WTC11 (cell line): Measurements from ENCODE around the gene FYCO1. TPM values are rescaled to one million over a fixed set of nuclear protein-coding genes. Genes with fewer than 3 reads are reported as not detected.

ENCODE experiments used
- ATAC-seq: fragments of 200-7000 bp; cut with Tn5 transposase; 2 replicates; pipeline ENCODE4 v1.10.0; 2021; ENCODE audit warnings: mild to moderate bottlenecking, moderate library complexity
- CTCF ChIA-PET: fragments of 300-600 bp; sonication (Branson Sonifier 250); formaldehyde crosslinking; loops from one replicate; lab custom pipeline; 2021; ENCODE audit warnings: antibody characterized with exemption; lab: Charles Lee
- POLR2A ChIA-PET: fragments of 350-600 bp; sonication (Branson Sonifier 250); formaldehyde crosslinking; loops from one replicate; lab custom pipeline; 2021; ENCODE audit warnings: antibody characterized with exemption; lab: Charles Lee
- DNase-seq: peaks from one replicate; pipeline ENCODE4 v3.0.0; 2021; ENCODE audit warnings: low spot score
- H3K27ac Mint-ChIP-seq: 2 replicates; pipeline ENCODE4 v1.8.0; 2021; ENCODE audit warnings: mixed read lengths
- H3K27me3 Mint-ChIP-seq: 2 replicates; pipeline ENCODE4 v1.8.0; 2021; ENCODE audit warnings: low read depth, mild to moderate bottlenecking, moderate library complexity, mixed read lengths
- H3K36me3 Mint-ChIP-seq: 2 replicates; pipeline ENCODE4 v1.8.0; 2021; ENCODE audit warnings: mixed read lengths
- H3K4me1 Mint-ChIP-seq: 2 replicates; pipeline ENCODE4 v1.8.0; 2022; ENCODE audit warnings: mixed read lengths
- H3K4me3 Mint-ChIP-seq: 2 replicates; pipeline ENCODE4 v1.8.0; 2021; ENCODE audit warnings: mild to moderate bottlenecking, moderate library complexity, mixed read lengths
- H3K9me3 Mint-ChIP-seq: 2 replicates; pipeline ENCODE4 v1.8.0; 2021; ENCODE audit warnings: mixed read lengths
- ARID4B ChIP-seq: sonication (generic); formaldehyde crosslinking; IDR thresholded peaks from 2 replicates; pipeline ENCODE4 v1.8.0; 2023; ENCODE audit warnings: missing genetic modification reagents, mild to moderate bottlenecking, borderline replicate concordance
- ATF6 ChIP-seq: sonication (generic); formaldehyde crosslinking; IDR thresholded peaks from 2 replicates; pipeline ENCODE4 v1.8.1; 2023; ENCODE audit warnings: mild to moderate bottlenecking, missing genetic modification reagents
- CDX4 ChIP-seq: fragments of 250-450 bp; sonication (Bioruptor Pico); IDR thresholded peaks from 2 replicates; pipeline ENCODE4 v1.9.0; 2021; ENCODE audit warnings: moderate library complexity, mild to moderate bottlenecking, inconsistent platforms, borderline replicate concordance
- CREB1 ChIP-seq: sonication (generic); formaldehyde crosslinking; IDR thresholded peaks from 2 replicates; pipeline ENCODE4 v1.8.0; 2023; ENCODE audit warnings: mild to moderate bottlenecking, missing genetic modification reagents
- EMX1 ChIP-seq: fragments of 250-450 bp; sonication (Bioruptor Pico); IDR thresholded peaks from 2 replicates; pipeline ENCODE4 v1.8.0; 2021; ENCODE audit warnings: mild to moderate bottlenecking
- ESRRA ChIP-seq: sonication (generic); formaldehyde crosslinking; IDR thresholded peaks from 2 replicates; pipeline ENCODE4 v1.8.1; 2022; ENCODE audit warnings: mild to moderate bottlenecking, missing genetic modification reagents, borderline replicate concordance
- FOXP1 ChIP-seq: sonication (generic); formaldehyde crosslinking; IDR thresholded peaks from 2 replicates; pipeline ENCODE4 v1.8.0; 2022; ENCODE audit warnings: missing genetic modification reagents, mild to moderate bottlenecking, moderate library complexity, borderline replicate concordance
- HMGXB4 ChIP-seq: sonication (generic); formaldehyde crosslinking; IDR thresholded peaks from 2 replicates; pipeline ENCODE4 v1.8.1; 2023; ENCODE audit warnings: mild to moderate bottlenecking, moderate library complexity, missing genetic modification reagents
- NFATC4 ChIP-seq: fragments of 250-450 bp; sonication (Bioruptor Pico); IDR thresholded peaks from 2 replicates; pipeline ENCODE4 v1.9.0; 2021; ENCODE audit warnings: mild to moderate bottlenecking
- PREB ChIP-seq: sonication (generic); formaldehyde crosslinking; IDR thresholded peaks from 2 replicates; pipeline ENCODE4 v1.8.1; 2022; ENCODE audit warnings: mild to moderate bottlenecking, missing genetic modification reagents, moderate library complexity, borderline replicate concordance
- SP1 ChIP-seq: sonication (generic); formaldehyde crosslinking; conservative IDR thresholded peaks from 2 replicates; pipeline ENCODE4 v1.8.1; 2022; ENCODE audit warnings: missing genetic modification reagents
- TEAD4 ChIP-seq: sonication (generic); formaldehyde crosslinking; IDR thresholded peaks from 2 replicates; pipeline ENCODE4 v1.8.0; 2022; ENCODE audit warnings: mild to moderate bottlenecking, missing genetic modification reagents
- TP53 ChIP-seq: sonication (generic); formaldehyde crosslinking; IDR thresholded peaks from 2 replicates; pipeline ENCODE4 v1.8.1; 2023; ENCODE audit warnings: mild to moderate bottlenecking, missing genetic modification reagents
- USF1 ChIP-seq: sonication (generic); formaldehyde crosslinking; IDR thresholded peaks from 2 replicates; pipeline ENCODE4 v1.8.0; 2022; ENCODE audit warnings: mild to moderate bottlenecking, missing genetic modification reagents
- ZNF138 ChIP-seq: sonication (generic); formaldehyde crosslinking; conservative IDR thresholded peaks from 2 replicates; pipeline ENCODE4 v1.8.1; 2022; ENCODE audit warnings: mild to moderate bottlenecking, moderate library complexity, missing genetic modification reagents
- ZNF232 ChIP-seq: sonication (generic); formaldehyde crosslinking; IDR thresholded peaks from 2 replicates; pipeline ENCODE4 v1.8.0; 2022; ENCODE audit warnings: mild to moderate bottlenecking, missing genetic modification reagents
- ZNF263 ChIP-seq: sonication (generic); formaldehyde crosslinking; IDR thresholded peaks from 2 replicates; pipeline ENCODE4 v1.8.1; 2022; ENCODE audit warnings: low read depth, mild to moderate bottlenecking, moderate library complexity, missing genetic modification reagents
- ZNF425 ChIP-seq: fragments of 250-450 bp; sonication (Bioruptor Pico); conservative IDR thresholded peaks from 2 replicates; pipeline ENCODE4 v1.9.0; 2021; ENCODE audit warnings: mild to moderate bottlenecking
- total RNA-seq: library from RNA; stranded (reverse); gene quantifications from 3 replicates; pipeline ENCODE4 v1.2.3, GENCODE V29; 2021

Gene FYCO1
- total RNA-seq, 1 experiment from 2014 or later, result 13.9 TPM

- no peak for DNase-seq
- TF ChIP-seq ESRRA (CRISPR knock-in tag) (no peak), SP1 (no peak), PREB (CRISPR knock-in tag) (no peak), ZNF263 (CRISPR knock-in tag) (no peak), FOXP1 (CRISPR knock-in tag) (no peak), ZNF138 (no peak), CDX4 (no peak), ZNF425 (CRISPR knock-in tag) (no peak), ARID4B (CRISPR knock-in tag) (no peak), TP53 (CRISPR knock-in tag) (no peak), CREB1 (CRISPR knock-in tag) (no peak), ZNF232 (CRISPR knock-in tag) (no peak), ATF6 (CRISPR knock-in tag) (no peak), NFATC4 (no peak), EMX1 (CRISPR knock-in tag) (no peak), USF1 (CRISPR knock-in tag) (no peak), HMGXB4 (no peak), TEAD4 (CRISPR knock-in tag) (no peak)
- Mint-ChIP-seq H3K27me3 (no peaks in the 10 kb centered on the region), H3K4me1 (no peaks in the 10 kb centered on the region), H3K36me3 (peaks cover 76% of the 10 kb centered on the region), H3K9me3 (no peaks in the 10 kb centered on the region), H3K4me3 (no peak overlapping the region), H3K27ac (no peak overlapping the region)
- POLR2A ChIA-PET, result no interaction called here
- CTCF ChIA-PET, result no interaction called here
- ATAC-seq, result no peak
Observed at GRCh38 chr3:45955706-45956105, 39.9 kb downstream of the FYCO1 start.
